ENCODE measurements around the gene COL5A1. TPM values are rescaled to one million over a fixed set of nuclear protein-coding genes. Genes with fewer than 3 reads are reported as not detected.
"Not testable (repeated sequence)": the region's sequence is repeated elsewhere in the genome, so short reads cannot be mapped to it uniquely, and the experiment has no call there.

Gene COL5A1
- total RNA-seq, 4 donors from 2014 or later = 4.8 to 16.5 (median 9.4) TPM

- no peaks in the 10 kb centered on the region for H3K36me3 ChIP-seq
- H3K4me1 ChIP-seq = peaks cover 24 to 36% of the 10 kb centered on the region in 2 donors
- H3K27me3 ChIP-seq = no peaks in the 10 kb centered on the region
- WGBS, 2 donors = 64 to 82% methylated on average over 7 of the region's 7 CpGs
- no peak for DNase-seq
- no peak overlapping the region for H3K27ac ChIP-seq
- TF ChIP-seq CTCF (IDR thresholded peaks at IDR 0.05) (no peak), POLR2A (IDR thresholded peaks at IDR 0.05) (no peak)
- intact Hi-C loops (cut with DNase I) = no loop called here
- H3K9me3 ChIP-seq = no peaks in the 10 kb centered on the region
- H3K4me3 ChIP-seq (replicated peaks in 1 of 3) = no peak overlapping the region
Measured at GRCh38 chr9:134666831-134667230, 25.2 kb downstream of the COL5A1 start.

GRCh38 chr9:134668977-134669376 is 27.4 kb downstream of the COL5A1 start:
- H3K36me3 ChIP-seq; H3K27me3 ChIP-seq; DNase-seq; H3K4me3 ChIP-seq (replicated peaks in 1 of 3); intact Hi-C loops (cut with DNase I); H3K9me3 ChIP-seq: not testable (repeated sequence)
- Histone ChIP-seq H3K27ac (peak overlapping the region in 1 of 3 donors; percentile 56), H3K4me1 (peaks cover 24 to 27% of the 10 kb centered on the region in 2 donors)

- H3K27me3 ChIP-seq = no peaks in the 10 kb centered on the region
- TF ChIP-seq POLR2A (IDR thresholded peaks at IDR 0.05) (no peak), CTCF (IDR thresholded peaks at IDR 0.05) (no peak)
- no peak for DNase-seq
- no peaks in the 10 kb centered on the region for H3K36me3 ChIP-seq
- peak overlapping the region in 1 of 3 donors; percentile 56 for H3K27ac ChIP-seq
- intact Hi-C loops (cut with DNase I) = no loop called here
- peaks cover 24 to 27% of the 10 kb centered on the region in 2 donors for H3K4me1 ChIP-seq
- no peak overlapping the region for H3K4me3 ChIP-seq (replicated peaks in 1 of 3)
- H3K9me3 ChIP-seq = no peaks in the 10 kb centered on the region
- 58 to 60% methylated on average over 9 of the region's 9 CpGs for WGBS, 2 donors
Measured at GRCh38 chr9:134669399-134669955, 27.9 kb downstream of the COL5A1 start.

- WGBS, 2 donors = 41 to 44% methylated on average over 6 of the region's 6 CpGs
- peaks cover 24 to 27% of the 10 kb centered on the region in 2 donors for H3K4me1 ChIP-seq
- H3K36me3 ChIP-seq = no peaks in the 10 kb centered on the region
- no peak overlapping the region for H3K4me3 ChIP-seq (replicated peaks in 1 of 3)
- H3K27ac ChIP-seq = peak overlapping the region in 1 of 3 donors; percentile 24
- H3K9me3 ChIP-seq = no peaks in the 10 kb centered on the region
- intact Hi-C loops (cut with DNase I) = no loop called here
- no peak for DNase-seq
- no peak for TF ChIP-seq CTCF (IDR thresholded peaks at IDR 0.05)
- TF ChIP-seq POLR2A (IDR thresholded peaks at IDR 0.05) = no peak
- no peaks in the 10 kb centered on the region for H3K27me3 ChIP-seq
Measured at GRCh38 chr9:134670042-134670525, 28.5 kb downstream of the COL5A1 start.

GRCh38 chr9:134670851-134671281 is 29.3 kb downstream of the COL5A1 start:
- no peaks in the 10 kb centered on the region for H3K36me3 ChIP-seq
- no peak for DNase-seq
- WGBS, 2 donors = 82 to 86% methylated on average over 8 to 9 of the region's 11 CpGs
- TF ChIP-seq CTCF (IDR thresholded peaks at IDR 0.05) (no peak), POLR2A (IDR thresholded peaks at IDR 0.05) (no peak)
- H3K4me1 ChIP-seq = peaks cover 24 to 27% of the 10 kb centered on the region in 2 donors
- H3K27ac ChIP-seq = peak overlapping the region in 2 of 3 donors; percentile 32 to 64
- intact Hi-C loops (cut with DNase I) = no loop called here
- H3K9me3 ChIP-seq = no peaks in the 10 kb centered on the region
- H3K4me3 ChIP-seq (replicated peaks in 1 of 3) = no peak overlapping the region
- H3K27me3 ChIP-seq = no peaks in the 10 kb centered on the region
